Activated CD8-positive, alpha-beta memory T cell treated with anti-CD3 and anti-CD28 coated beads, Interleukin-2, amount 50 U/mL, for 4 hours (primary cell): ENCODE measurements around the gene RCL1.
"Not testable (repeated sequence)": the region's sequence is repeated elsewhere in the genome, so short reads cannot be mapped to it uniquely, and the experiment has no call there.

Experiments
- DNase-seq: peaks from one replicate; pipeline ENCODE4 v3.0.0-alpha.2; 2020

Gene RCL1, protein sequence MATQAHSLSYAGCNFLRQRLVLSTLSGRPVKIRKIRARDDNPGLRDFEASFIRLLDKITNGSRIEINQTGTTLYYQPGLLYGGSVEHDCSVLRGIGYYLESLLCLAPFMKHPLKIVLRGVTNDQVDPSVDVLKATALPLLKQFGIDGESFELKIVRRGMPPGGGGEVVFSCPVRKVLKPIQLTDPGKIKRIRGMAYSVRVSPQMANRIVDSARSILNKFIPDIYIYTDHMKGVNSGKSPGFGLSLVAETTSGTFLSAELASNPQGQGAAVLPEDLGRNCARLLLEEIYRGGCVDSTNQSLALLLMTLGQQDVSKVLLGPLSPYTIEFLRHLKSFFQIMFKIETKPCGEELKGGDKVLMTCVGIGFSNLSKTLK

DNA sequence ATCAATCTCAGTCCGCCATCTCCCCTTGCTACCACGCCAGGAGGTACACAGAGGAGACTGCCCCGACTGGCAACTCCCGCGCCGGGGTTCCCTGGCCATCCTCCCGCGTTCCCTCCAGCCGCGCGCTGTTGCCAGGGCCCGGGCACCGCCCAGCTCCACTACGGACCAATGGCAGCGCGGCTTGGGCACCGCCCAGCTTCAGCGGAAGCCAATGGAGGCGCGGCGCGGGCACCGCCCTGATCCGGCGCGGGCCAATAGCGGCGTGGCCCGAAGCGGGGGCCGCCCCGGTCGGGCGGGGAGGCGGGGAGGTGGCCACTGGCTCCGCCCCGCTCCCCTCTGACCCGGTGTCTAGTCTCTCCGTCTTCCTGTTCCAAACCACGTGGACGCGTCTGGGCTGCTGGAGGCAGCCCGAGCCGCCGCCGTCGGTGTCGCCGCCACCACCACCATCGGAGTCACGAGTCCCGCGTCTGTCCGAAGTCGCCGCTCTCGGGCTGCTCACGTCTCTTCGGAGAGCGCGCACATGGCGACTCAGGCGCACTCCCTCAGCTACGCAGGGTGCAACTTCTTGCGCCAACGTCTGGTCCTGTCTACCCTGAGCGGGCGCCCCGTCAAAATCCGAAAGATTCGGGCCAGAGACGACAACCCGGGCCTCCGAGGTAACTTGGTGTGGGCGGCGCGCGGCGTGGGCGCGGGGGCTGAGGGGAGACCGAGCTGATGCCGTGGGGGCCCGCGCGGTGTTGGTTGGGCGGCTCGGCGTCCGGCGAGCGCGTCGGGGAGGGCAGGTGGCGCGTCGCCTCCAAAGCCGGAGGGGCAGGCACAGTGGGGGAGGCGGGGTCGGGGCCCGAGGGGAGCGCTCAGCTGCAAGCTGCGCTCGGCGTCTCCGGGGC, at the start of gene RCL1:
TSS of gene RCL1 (plus strand) at position 373 of the 887 bp plus-strand sequence. CDS start at position 521, 148 bp downstream.
- DNase-seq: peak; percentile 95

DNA sequence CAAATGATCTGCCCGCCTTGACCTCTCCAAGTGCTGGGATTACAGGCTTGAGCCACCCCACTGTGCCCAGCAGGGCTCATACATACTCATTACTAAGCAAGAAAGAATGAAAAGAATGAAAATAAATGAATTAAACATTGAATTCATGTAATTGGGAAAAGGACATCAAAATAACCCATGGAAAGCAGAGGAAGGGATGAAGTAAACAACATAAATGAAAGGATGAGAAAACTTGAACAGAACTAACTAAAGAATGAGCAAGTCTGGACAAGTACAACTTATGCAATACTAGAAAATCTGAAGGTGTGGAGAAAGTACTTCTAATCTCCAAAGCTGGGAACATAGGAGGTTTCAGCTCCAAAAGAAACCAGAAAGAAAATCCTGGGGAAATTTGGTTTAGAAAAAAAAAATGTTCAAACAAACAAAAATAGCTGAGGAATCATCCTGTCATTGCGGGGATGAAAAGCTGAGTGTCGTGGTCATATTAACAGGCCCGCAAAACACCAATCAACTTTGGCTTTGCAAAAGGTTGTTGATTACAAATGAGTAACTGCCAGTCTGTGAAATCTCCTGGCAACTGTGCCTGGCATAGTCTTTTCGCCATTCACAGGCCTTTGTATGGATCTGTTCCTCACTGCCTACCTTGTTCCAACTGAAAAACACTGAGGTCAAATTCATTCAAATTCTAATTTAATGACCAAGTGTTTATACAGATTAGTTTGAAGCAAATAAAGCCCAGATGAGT, 49.4 kb upstream of the RCL1 start:
- no peak for DNase-seq

DNA sequence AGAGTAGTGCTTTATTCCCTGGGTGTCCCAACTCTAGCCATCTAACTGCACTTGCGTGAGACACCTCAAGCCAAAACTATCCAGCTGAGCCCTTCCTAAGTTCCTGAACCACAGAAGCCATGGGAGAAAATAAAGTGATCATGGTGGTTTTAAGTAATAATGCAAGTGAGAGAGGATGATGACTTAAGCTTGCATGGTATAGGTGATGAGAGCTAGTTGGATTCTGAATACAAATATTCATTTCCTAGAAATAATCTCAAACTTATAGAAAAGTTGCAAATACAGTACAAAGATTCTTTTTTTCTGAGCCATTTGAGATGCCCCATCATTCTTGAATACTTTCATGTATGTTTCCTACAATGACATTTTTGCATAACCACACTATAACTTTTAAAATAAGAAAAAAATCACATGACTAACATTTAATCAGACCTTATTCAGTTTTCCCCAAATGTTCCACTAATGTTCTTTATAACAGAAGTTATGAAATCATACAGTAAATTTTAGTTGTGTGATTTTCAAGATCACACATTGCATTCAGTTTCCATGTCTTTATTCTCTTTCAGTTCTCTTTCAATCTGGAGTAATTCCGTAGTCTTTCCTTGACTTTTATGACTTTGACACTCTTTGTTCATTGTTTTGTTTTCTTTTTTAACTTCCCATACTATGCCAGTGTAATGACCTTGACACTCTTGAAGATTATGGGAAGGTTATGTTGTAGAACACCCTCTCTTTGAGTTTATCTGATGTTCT, 46.3 kb upstream of the RCL1 start:
- DNase-seq: no peak

DNA sequence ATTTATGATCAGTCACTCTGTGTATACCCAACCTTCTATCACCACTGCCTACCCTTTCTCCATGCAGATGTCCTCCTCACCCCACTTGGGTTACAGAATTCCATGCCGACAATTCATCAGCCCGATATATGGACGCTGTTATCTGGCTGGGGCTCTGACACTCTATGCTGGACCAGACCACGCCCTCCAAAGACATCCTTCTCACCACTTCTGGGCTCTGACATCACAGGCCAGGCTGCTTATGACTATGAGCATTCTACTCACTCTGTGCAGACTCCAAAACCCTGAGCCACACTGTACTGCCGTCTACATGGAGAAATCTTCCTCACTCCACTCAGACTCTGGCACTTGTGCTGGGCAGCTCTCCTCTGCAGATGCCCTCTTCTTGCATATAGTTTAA, 44.1 kb upstream of the RCL1 start:
- DNase-seq: no peak

DNA sequence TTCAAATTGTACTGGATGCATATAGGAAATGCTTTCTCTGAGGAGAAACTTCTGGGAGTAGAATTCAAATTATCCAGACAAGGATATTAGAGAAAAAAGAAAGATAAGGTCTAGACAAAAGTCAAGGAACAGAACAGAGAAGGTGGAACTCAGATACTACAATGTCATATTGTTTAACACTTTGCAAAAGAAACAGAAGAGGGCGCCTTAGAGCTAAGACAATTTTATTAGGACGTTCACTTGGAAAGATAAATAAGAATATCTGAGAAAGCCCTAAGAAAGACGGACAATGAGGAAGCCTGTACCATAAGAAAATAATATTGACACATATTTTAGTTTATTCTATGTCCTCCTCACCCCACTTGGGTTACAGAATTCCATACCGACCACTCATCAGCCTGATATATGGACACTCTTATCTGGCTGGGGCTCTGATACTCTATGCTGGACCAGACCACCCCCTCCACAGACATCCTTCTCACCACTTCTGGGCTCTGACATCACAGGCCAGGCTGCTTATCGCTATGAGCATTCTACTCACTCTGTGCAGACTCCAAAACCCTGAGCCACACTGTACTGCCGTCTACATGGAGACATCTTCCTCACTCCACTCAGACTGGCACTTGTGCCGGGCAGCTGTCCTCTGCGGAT, 42.6 kb upstream of the RCL1 start:
- DNase-seq: no peak

DNA sequence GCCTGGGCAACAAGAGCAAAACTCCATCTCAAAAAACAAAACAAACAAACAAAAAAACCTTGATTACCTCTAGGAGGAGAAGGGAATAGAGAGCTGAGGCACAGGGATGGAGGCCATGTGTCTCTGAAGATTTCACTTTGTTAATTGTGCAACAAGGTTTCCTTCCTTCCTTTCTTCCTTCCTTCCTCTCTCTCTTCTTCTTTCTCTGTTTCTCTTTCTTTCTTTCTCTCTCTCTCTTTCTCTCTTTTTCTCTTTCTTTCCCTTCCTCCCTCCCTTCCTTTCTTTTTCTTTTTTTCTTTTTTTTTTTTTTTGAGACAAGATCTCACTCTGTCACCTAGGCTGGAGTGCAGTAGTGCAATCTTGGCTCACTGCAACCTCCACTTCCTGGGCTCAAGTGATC, 38.2 kb upstream of the RCL1 start:
- not testable (repeated sequence) for DNase-seq

DNA sequence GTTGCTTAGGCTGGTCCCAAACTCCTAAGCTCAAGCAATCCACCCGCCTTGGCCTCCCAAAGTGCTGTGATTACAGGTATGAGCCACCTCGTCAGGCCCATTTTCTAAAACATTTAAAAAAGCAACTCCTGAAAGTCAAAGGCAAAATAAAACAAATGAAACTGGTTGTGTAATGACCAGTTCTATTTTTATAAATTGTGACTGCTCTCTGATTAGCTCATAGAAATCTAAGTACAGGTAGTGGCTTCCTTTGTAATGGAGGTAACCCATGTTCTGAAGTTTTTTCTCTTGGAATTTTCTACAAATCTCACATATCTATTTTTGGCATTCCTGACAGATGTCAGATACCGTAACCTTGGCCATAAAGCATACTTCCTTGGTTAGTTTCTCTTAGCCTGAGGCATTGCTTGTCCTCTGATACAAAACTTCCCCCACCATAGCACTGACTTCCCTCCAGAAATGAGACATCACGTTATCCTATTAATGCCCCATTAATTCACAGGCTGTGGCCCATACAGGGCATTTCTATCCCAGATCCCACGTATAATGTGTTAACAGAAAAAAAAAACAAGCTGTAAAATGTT, 37.6 kb upstream of the RCL1 start:
- no peak for DNase-seq

DNA sequence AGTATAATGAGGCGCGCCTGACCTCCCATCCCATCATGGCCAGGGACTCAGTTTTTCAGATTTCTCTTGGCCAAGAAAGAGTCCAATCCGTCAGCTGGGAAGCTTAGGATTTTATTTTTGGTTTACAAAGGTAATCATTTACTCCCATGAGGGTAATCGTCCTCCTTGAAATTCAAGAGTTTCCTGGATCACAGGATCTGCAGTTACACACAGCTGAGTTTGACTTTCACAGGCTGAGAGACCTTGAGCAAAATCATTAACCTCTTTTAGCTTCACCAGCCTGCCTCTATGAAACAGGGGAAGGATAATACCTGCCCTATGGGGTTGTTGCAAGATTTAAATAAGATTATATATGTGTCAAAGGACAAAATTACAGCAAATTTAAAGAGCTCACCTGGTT, 36.3 kb upstream of the RCL1 start:
- no peak for DNase-seq

DNA sequence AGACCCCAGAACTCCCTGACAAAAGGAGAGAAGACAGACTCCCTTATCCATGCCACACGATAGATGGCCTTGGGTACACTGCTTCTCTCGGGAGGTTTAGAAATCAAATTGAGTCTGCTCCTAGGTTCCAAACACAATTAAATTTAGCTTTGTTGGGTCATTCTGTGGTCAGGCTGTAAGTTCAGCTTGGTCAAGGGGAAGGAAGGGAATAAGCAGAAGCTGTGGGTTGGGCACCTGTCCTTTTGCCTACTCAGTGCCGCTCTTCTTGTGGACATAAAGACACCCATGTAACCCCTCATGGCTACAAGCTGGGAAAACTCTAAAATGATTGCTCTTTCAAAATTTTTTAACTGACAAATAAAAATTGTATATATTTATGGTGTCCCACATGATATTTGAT, 32.6 kb upstream of the RCL1 start:
- DNase-seq: no peak

DNA sequence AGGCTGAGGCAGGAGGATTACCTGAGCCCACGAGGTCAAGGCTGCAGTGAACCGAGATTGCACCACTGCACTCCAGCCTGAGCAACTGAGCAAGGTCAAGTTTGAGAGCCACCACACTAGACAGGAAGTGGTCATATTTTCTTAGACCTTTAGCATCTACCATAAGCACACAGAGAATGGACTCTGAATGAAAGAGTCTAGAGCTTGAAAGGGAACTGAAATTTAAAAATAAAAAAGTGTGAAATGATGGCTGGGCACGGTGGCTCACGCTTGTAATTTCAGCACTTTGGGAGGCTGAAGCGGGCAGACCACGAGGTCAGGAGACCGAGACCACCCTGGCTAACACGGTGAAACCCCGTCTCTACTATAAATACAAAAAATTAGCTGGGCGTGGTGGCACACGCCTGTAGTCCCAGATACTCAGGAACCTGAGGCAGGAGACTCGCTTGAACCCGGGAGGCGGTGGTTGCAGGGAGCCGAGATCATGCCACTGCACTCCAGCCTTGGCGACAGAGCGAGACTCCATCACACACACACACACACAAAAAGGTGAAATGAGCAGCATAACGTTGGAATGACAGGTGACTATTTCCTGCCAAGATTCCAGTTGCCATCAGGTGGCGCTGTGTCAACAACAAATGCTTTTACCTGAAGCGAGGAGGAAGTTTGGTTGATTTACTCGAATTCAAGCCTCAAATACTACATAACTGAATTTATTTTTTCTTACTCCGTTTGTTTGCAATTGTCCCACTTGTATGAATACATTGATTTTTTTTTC, 30.4 kb upstream of the RCL1 start:
- peak; percentile 81 for DNase-seq

DNA sequence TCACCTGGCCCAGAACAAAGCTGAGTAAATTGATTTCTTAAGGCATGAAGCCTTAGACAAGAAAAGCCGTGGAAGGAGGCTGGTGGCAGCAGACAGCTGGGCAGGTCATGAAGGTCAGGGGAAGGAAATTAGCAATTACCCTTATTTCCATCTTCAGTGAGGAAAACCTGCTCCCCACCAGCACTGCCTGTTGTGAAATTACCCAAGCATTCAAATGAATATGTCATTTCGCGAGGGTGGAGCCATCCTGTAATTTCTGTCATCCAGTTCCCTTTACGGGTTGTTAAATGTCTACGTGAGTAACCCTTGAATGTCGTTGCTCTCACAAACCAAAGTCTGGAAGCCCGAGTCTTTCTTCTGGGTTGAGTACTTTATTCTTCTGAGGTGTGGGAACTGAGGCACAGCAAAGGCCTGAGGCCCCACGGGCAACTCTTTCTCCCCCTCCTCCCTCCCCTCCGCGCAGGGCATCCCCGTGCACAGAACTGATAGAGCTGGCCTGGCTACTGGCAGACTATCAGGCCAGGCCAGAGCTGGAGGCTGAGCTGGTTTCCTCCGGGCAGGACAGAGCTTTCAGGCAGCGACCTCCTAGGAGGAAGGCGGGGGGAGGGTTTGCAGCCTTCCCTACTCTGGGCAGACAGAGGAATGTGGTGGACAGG, 29.7 kb upstream of the RCL1 start:
- DNase-seq: no peak

DNA sequence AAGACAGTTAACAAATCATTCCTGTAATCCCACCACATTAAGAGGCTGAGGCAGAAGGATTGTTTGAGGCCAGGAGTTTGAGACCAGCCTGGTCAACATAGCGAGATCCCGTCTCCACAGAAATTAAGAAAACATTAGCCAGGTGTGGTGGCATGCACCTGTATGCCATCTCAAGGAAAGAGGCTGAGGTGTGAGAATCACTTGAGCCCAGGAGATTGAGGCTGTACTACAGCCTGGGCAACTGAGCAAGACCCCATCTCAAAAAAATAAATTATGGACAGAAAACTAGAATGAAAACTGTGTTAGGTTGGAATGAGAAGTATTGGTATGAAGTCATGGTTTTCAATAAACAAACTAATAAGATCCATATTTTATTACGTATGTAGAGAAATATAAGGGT, 28.7 kb upstream of the RCL1 start:
- no peak for DNase-seq

DNA sequence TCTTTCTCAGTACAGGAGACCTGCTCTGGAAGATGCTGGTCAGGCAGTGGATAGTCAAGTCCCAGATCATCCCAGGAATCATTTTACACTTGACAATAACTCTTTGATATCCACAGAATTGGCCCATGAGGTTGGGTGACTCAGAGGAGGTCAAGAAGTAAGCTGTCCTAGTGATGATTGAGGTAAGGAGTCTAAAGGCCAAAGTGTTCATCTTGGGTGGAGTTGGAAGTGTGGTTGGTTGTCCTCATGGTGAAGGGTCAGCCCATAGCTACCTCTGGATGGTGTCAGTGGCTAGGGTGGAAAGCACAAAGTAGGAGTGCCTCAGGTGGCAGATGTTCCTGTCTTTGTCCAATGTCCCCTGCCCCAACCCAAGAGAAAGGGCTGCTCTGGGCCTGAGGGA, 24.1 kb upstream of the RCL1 start:
- DNase-seq: no peak

DNA sequence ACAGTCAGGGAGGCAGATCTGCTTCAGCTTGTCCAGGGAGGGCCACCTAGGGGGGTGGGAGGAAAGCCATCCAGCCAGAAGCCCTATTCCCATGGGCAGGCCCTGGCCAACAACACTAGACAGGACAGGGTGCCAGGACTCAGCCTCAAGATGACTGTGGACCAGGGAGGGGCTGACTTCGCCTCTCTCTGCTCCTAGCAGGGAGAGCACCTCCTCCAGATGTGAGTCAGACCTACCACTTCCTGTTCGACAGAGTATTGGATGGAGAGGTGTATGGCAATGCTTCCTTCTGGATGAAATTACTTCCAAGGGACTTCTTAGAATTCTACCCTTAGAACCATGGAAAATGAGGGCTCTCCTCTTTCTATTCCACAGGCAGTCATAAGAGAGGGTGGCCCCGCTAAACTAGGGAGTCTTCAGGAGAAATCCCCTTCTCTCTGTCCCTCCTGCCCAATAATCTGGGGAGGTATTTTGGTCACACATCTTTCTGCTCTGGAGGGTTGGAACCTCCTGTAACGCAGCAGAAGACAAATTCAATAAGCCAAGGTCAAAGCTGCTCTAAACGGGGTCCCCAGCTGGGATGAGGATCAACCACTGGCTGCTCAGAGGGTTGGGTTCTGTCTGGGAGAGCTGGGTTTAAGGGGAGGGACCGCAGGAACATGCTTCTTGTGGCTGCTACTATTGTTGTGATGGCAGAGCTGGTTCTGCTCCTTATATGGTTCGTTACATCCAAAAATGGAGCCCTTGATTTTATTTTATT, 23.2 kb upstream of the RCL1 start:
- no peak for DNase-seq

DNA sequence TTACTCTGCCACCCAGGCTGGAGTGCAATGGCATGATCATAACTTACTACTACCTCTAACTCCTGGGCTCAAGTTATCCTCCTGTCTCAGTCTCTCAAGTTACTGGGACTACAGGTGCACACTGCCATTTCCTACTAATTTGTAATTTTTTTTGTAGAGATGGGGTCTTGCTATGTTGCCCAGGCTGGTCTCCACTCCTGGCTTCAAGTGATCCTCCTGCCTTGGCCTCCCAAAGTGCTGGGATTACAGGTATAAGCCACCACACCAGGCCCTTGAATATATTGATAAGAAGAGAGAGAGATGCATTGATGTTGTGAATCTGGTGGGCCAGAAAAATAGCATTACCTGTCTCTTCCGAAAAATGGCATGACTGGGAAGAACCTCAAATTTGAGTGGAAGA, 21.0 kb upstream of the RCL1 start:
- no peak for DNase-seq

DNA sequence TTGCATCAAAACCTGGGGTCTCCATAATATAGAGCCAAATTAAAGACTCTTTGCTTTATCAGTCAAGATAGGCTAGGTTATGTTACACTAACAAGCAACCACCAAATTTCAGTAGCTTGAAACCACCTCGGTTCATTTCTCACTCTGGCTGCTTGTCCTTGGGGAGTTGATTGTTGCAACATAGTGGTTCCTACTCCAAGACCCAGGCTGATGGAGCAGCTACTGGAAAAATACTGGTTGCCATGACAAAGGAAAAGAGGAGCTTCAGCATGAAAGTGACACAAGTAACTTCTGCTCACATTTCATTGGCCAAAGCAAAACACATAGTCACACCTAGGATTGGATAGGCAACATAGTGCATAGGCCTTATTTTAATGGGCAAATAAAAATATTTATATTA, 18.5 kb upstream of the RCL1 start:
- no peak for DNase-seq

DNA sequence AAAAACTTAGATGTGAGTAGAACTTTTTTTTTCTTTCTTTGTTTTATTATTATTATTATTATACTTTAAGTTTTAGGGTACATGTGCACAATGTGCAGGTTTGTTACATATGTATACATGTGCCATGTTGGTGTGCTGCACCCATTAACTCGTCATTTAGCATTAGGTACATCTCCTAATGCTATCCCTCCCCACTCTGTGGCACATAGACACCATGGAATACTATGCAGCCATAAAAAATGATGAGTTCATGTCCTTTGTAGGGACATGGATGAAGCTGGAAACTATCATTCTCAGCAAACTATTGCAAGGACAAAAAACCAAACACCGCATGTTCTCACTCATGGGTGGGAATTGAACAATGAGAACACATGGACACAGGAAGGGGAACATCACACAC, 17.8 kb upstream of the RCL1 start:
- not testable (repeated sequence) for DNase-seq

DNA sequence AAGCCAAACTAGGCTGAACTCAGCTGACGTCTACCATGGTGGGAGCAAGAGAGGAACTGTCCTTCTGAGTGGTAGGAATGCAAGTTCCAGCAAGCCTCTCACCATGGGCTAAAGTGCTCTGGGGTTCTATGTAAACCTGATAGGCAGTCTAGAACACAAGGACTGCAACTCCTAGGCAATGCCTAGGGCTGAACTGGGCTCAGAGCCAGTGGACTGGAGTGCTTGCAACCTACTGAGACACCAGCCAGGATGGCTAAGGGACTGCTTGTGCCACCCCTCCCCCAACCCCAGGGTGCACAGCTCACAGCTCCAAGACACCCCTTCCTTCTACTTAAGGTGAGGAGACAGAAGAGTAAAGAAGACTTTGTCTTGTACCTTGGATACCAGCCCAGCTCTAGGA, 12.1 kb upstream of the RCL1 start:
- no peak for DNase-seq

DNA sequence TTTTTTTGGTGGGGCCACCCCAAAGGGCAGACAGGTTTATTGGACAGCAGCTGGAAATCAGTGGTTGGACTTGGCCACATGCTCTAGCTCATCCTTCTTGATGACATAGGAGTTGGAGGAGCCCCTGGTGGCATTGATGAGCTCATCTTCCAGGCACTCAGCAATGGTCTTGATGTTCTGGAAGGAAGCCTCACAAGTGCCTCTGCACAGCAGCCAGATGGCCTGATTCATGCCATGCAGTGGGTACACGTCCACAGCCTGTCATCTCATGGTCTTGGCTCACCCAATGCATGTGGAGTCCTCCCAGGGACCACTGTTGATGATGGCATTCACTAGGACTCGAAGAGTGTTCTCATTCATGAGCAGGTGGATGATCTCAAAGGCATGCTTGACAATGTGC, 11.3 kb upstream of the RCL1 start:
- DNase-seq: no peak

DNA sequence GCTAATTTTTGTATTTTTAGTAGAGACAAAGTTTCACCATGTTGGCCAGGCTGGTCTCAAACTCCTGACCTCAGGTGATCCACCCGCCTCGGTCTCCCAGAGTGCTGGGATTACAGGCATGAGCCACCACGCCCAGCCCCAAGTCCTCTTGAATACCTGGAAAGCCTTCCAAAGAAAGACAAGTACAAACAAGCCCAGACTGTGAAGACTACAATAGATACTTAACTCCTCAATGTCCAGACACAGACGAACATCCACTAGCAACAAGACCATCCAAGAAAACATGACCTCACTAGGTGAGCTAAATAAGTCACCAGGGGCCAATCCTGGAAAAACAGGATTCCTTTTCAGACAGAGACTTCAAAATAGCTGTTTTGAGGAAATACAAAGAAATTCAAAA, 9.6 kb upstream of the RCL1 start:
- not testable (repeated sequence) for DNase-seq
